ENCODE data around the gene STX2.

- TF ChIP-seq CTCF (IDR thresholded peaks at IDR 0.05): no peak
- TF ChIP-seq USF2 (IDR thresholded peaks at IDR 0.05): no peak
- TF ChIP-seq EP300 (IDR thresholded peaks at IDR 0.05): no peak
- TF ChIP-seq FOSL2 (IDR thresholded peaks at IDR 0.05): no peak
- no peak for TF ChIP-seq FOSL2 (CRISPR knock-in tag; IDR thresholded peaks at IDR 0.05)
- TF ChIP-seq BHLHE40 (IDR thresholded peaks at IDR 0.05; ENCODE audit: low read depth, low read length): no peak
Observed at GRCh38 chr12:130743176-130743575, 95.9 kb downstream of the STX2 start.

Data from A549 (cell line).